ENCODE results near the gene YKT6. TPM values are rescaled to one million over a fixed set of nuclear protein-coding genes. Genes with fewer than 3 reads are reported as not detected.

YKT6 gene
- total and polyA plus RNA-seq, 7 donors = 47.7 to 153 (median 68.7) TPM

DNA sequence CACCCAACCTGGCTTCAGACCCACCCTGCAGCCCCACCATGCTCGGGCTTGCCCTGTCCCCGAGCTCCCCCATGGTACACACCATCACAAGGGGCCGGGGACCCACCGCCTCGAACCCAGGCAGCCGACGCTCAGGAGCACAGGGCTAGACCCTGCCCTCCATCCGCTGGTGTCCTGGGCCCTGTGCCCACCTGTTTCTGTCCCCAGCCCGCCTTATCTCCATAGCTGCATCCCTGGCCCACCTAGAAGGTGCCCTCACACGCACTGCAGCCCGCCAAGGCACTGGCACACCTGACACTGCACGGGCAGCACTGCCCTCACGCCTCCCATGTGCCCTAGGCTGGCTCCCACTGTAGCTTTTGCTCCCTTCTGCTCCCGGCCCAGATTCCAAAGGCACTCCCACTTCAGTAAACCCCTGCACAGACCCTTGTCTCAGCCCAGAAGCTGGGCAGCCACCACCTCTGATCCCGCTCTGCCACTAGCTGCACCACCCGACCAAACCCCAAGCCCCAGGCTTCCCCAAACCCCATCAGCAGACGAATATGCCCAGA lies 17.1 kb downstream of the YKT6 start:
- Histone ChIP-seq H3K27ac (peak overlapping the region; percentile 67), H3K4me1 (peaks cover 16% of the 10 kb centered on the region), H3K4me3 (no peak overlapping the region), H3K27me3 (ENCODE audit: insufficient read depth in 3 of 3, low read length in 2 of 3) (no peaks in the 10 kb centered on the region), H3K36me3 (ENCODE audit: insufficient read depth in 1 of 2, low read depth in 1 of 2) (peaks cover 3 to 5% of the 10 kb centered on the region in 2 donors), H3K9me3 (no peaks in the 10 kb centered on the region)
- peak in 1 of 2 donors; percentile 12 for DNase-seq
- intact Hi-C loops (cut with DNase I) = no loop called here
- TF ChIP-seq, protein P1, sequence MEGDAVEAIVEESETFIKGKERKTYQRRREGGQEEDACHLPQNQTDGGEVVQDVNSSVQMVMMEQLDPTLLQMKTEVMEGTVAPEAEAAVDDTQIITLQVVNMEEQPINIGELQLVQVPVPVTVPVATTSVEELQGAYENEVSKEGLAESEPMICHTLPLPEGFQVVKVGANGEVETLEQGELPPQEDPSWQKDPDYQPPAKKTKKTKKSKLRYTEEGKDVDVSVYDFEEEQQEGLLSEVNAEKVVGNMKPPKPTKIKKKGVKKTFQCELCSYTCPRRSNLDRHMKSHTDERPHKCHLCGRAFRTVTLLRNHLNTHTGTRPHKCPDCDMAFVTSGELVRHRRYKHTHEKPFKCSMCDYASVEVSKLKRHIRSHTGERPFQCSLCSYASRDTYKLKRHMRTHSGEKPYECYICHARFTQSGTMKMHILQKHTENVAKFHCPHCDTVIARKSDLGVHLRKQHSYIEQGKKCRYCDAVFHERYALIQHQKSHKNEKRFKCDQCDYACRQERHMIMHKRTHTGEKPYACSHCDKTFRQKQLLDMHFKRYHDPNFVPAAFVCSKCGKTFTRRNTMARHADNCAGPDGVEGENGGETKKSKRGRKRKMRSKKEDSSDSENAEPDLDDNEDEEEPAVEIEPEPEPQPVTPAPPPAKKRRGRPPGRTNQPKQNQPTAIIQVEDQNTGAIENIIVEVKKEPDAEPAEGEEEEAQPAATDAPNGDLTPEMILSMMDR (IDR thresholded peaks at IDR 0.05) = no peak
- ATAC-seq = no peak
- 75 to 84% (median 79%) methylated on average over 17 of the region's 17 CpGs for whole genome bisulfite sequencing, 3 donors

GRCh38 chr7:44218418-44219201 lies 17.8 kb downstream of the YKT6 start:
- H3K4me1 ChIP-seq = peaks cover 10% of the 10 kb centered on the region
- no peaks in the 10 kb centered on the region for H3K9me3 ChIP-seq
- peak overlapping the region; percentile 23 for H3K27ac ChIP-seq
- TF ChIP-seq, protein P1 (IDR thresholded peaks at IDR 0.05) = no peak
- ATAC-seq (peak in 3 of 4 donors; percentile 31 to 70 (median 68)), DNase-seq (peak in 1 of 2 donors; percentile 72)
- WGBS, 3 donors = 36 to 68% (median 53%) methylated on average over 26 of the region's 26 CpGs
- H3K27me3 ChIP-seq (ENCODE audit: insufficient read depth in 3 of 3, low read length in 2 of 3) = no peaks in the 10 kb centered on the region
- peaks cover under 1 to 5% of the 10 kb centered on the region in 2 donors for H3K36me3 ChIP-seq (ENCODE audit: insufficient read depth in 1 of 2, low read depth in 1 of 2)
- intact Hi-C loops (cut with DNase I) = no loop called here
- no peak overlapping the region for H3K4me3 ChIP-seq

DNA sequence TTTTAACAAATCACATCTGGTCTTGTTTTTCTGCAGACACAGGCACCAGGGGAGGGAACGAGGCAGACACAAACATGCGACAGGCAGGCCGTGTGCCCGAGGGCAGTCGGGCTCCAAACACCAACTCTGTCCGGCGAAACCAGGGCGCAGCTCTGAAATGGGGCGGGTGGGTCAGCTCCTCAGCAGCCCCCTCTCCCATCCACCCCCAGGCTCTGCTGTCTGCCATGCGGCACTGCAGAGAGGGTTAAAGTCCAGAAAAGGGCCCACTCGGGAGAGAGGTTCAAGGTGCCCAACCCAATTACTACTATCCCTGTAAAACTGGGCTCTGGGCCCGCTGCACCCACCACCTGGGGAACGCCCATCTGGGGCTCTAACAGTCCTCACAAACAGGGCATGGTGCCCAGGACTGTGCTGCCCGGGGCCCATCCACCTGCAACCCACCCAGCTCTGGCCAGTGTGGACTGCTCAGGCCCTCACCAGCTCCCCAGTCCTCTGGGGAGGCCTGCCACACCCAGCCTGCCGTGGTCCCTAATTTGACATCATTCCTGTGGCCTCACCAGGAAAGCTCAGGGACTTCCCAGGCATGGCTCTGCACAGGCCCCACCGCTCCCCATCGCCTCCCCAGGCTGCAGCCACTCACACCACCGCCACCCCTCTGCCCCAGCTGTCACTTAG lies 18.7 kb downstream of the YKT6 start:
- WGBS, 3 donors = 89 to 94% (median 93%) methylated on average over 18 of the region's 18 CpGs
- ATAC-seq (no peak), DNase-seq (peak in 1 of 2 donors; percentile 40)
- H3K4me3 ChIP-seq = no peak overlapping the region
- H3K36me3 ChIP-seq (ENCODE audit: insufficient read depth in 1 of 2, low read depth in 1 of 2) = peaks cover 0 to 2% of the 10 kb centered on the region in 2 donors
- peaks cover 6% of the 10 kb centered on the region for H3K4me1 ChIP-seq
- no peaks in the 10 kb centered on the region for H3K9me3 ChIP-seq
- no peaks in the 10 kb centered on the region for H3K27me3 ChIP-seq (ENCODE audit: insufficient read depth in 3 of 3, low read length in 2 of 3)
- intact Hi-C loops (cut with DNase I) = no loop called here
- no peak overlapping the region for H3K27ac ChIP-seq
- TF ChIP-seq, protein P1 (IDR thresholded peaks at IDR 0.05) = no peak

DNA sequence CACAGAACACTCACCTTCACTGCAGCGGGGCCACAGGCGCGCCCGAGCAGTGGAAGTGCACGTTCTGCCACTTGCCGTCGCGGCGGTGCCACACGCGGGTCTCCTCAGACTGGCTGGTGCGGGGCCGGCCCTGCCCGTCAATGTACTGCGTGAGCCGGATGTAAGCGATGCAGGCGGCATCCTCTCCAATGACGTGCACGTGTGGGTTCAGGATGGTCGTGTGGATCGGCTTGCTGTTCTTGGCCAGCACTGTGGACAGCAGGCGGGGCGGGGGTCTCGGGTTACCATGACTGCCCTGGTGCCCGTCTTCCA lies 19.2 kb downstream of the YKT6 start:
- peaks cover 3% of the 10 kb centered on the region for H3K4me1 ChIP-seq
- TF ChIP-seq, protein P1 (IDR thresholded peaks at IDR 0.05) = no peak
- H3K36me3 ChIP-seq (ENCODE audit: insufficient read depth in 1 of 2, low read depth in 1 of 2) = no peaks in the 10 kb centered on the region
- ATAC-seq (no peak), DNase-seq (peak in 1 of 2 donors; percentile 40)
- intact Hi-C loops (cut with DNase I) = no loop called here
- H3K27me3 ChIP-seq (ENCODE audit: insufficient read depth in 3 of 3, low read length in 2 of 3) = no peaks in the 10 kb centered on the region
- 83 to 91% (median 91%) methylated on average over 26 of the region's 26 CpGs for WGBS, 3 donors
- H3K9me3 ChIP-seq = no peaks in the 10 kb centered on the region
- H3K4me3 ChIP-seq = no peak overlapping the region
- no peak overlapping the region for H3K27ac ChIP-seq

Data from psoas muscle (tissue), 8 donors.